HG02588 (cell line): Measurements from ENCODE around the gene NF2.

Source experiments
- ATAC-seq: cut with Tn5 transposase; IDR thresholded peaks from one replicate; pipeline ENCODE4 v1.9.1; 2021; ENCODE audit warnings: mild to moderate bottlenecking, moderate library complexity; ENCODE audit not compliant: unreplicated experiment

The NF2 gene

DNA sequence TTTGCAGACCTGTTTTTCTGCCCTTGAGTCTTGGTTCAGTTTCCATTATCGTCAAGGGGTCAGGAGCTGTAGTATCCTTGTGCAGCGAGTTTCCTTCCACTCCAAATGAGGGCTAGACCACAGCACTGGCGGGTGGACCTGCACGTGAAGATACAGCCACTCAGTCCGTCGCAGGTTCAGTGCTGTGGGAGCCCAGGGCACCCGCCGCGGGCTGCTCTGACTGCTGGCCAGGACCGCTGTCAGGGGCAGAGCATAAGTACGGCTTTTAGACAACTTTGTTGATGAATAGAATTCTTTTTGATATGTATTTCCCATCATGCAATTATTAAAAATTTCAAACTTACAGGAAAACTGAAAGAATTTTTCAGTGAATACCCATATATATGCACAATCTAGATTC lies 56.6 kb downstream of the NF2 start:
- ATAC-seq = no peak

DNA sequence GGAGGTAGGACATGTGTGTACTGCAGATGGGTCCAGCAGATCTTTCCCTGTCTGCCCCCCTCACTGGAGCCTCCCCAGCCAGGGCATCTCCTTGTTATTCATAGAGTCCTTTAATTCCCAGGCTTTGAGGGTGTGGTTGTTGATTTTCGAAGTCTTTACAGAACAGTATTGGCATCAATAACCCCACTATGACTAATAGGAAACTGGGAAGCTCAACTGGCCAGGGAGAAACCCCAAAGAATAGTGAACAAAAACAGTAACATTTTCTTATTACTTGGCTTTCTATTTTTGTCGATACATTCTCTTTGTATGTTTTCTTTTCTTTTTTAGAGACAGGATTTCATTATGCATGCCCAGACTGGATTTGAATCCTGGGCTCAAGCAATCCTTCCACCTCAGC lies 57.9 kb downstream of the NF2 start:
- no peak for ATAC-seq

GRCh38 chr22:29663180-29663821 lies 59.9 kb downstream of the NF2 start:
- ATAC-seq = no peak

GRCh38 chr22:29665486-29665885 lies 62.1 kb downstream of the NF2 start:
- no peak for ATAC-seq

DNA sequence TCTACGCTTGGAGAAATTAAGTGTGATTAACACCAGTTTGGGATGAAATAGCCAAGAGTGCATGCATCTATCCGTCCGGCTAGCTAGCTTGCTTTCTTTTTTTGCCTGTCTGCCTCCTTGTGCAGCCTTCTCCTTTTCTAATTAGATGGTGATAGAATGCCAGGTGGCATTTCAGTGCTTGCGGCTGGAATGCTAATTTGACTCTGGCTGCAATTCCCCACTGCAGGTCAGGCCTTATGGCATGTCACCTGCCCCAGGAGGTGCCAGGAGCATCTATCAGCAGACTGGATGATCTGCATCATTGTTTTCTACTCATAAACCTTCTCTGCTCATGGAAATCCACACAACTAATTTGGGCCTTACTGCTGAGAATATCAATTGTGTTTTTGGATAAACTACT lies 65.2 kb downstream of the NF2 start:
- no peak for ATAC-seq

- no peak for ATAC-seq
Measured at GRCh38 chr22:29670626-29671025, 67.2 kb downstream of the NF2 start.

DNA sequence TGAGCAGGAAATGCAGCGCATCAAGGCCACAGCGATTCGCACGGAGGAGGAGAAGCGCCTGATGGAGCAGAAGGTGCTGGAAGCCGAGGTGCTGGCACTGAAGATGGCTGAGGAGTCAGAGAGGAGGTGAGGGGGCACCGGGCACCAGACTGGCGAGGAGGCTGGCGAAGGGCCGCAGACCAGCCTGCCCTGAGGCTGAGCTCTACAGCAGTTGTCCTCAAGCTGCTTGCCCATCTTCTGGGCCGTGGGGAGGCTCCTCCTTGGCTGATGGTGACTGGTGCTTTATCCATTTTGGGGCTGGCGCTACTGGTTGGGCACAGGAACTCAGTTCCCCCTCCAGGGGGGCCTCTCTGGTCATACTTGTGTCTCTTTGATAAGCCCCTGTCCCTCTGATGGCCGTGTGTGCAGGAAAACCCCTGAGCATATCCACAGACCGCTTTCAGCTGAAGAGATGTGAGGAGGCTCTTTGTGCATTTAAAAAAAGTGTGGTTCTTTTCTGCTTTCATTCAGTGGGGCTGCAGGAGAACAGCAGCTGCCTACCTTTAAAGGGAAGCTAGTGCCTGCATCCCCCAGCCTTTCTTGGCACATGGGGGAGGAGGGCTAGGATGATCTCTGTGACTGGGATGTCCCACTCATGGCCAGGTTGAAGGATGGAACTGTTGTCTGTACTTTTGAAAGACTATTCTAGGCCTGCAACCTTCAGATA lies 70.1 kb downstream of the NF2 start:
- ATAC-seq = no peak

GRCh38 chr22:29674121-29674520 lies 70.7 kb downstream of the NF2 start:
- ATAC-seq = no peak

GRCh38 chr22:29679316-29679715 lies 75.9 kb downstream of the NF2 start:
- ATAC-seq = no peak

- no peak for ATAC-seq
Measured at GRCh38 chr22:29683536-29683935, 80.1 kb downstream of the NF2 start.

DNA sequence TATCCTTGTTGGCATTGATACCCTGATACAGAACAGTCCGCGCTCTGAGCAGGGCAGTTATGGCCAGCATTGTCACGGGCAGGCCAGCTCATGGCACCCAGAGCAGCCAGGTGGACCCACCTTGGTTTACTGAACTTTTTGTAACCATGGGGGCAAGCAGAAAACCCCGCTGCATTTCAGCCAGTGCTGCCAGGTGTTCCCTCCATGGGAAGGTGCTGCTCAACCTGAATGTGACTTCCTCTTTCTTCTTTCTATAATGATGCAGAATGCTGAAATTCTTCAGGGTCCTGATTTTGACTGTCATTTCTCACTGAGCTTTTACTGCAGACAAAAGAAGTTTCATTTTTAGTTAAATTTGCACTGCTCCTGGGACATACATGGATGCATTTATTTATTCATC lies 80.8 kb downstream of the NF2 start:
- ATAC-seq = no peak

DNA sequence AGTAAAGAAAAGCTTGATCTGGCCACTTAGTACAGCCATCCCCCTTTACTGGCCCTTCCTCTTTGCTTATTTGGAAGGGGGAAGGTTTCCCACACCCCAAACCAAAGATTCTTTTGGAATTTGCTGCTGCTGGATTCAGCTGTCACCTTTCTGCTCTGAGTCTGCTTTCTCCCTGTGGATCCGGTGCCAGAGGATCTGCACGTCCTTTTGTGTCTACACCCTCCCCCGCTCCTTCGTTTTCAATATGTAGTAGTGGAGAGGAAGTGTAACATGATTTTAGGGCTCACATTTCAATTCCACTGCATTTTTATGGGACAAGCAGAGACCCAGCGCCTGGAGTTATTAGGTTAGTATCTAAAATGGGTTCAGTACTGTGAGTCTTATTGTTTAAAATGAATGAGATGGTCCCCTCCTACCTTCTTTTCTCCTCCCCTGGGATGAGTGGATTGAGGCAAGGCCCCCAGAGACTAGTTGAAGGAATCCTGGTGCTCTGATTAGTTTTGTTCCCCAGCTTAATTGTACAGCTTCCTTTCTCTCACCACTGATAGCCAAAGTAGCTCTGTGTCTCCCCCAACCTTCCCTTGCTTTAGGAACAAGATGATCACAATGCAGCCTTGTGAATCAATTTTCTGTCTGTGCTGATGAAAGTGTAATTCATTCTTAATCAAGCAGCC lies 85.9 kb downstream of the NF2 start:
- ATAC-seq = no peak

GRCh38 chr22:29689880-29690213 lies 86.4 kb downstream of the NF2 start:
- no peak for ATAC-seq

- ATAC-seq = no peak
Measured at GRCh38 chr22:29690476-29690875, 87.0 kb downstream of the NF2 start.

DNA sequence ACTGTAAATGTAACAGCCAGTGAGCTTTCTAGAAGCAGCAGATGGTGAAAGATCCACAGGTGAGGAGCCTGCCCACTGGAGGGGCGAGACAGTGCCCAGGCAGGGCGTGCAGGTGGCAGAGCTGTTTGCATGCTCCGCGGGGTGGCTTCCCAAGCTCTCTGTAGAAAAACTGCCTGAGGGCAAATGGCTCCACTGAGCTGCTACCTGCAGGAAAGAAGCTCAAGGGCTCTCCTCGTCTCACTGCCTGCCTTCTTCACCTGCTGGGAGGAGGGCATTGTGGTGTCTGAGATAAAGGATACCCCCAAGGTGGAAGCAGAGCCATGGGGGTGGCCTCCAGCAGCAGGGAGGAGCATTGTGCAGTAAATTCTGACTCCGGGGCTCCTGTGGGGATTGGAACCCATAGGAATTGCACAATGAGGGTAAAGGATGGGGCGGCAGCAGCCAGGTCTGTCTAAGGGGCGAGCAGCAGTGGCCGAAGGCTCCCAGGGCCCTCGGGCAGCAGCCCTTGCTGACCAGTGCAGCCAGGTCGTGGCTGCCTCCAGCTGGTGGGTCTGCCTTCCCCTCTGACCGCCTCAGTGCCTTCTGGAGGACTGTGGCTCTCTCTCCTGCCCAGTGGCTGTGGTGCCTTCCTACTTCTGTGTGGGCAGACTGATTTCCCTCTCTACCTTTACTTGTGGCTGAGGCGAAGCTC lies 88.3 kb downstream of the NF2 start:
- no peak for ATAC-seq

GRCh38 chr22:29692327-29692640 lies 88.9 kb downstream of the NF2 start:
- no peak for ATAC-seq

DNA sequence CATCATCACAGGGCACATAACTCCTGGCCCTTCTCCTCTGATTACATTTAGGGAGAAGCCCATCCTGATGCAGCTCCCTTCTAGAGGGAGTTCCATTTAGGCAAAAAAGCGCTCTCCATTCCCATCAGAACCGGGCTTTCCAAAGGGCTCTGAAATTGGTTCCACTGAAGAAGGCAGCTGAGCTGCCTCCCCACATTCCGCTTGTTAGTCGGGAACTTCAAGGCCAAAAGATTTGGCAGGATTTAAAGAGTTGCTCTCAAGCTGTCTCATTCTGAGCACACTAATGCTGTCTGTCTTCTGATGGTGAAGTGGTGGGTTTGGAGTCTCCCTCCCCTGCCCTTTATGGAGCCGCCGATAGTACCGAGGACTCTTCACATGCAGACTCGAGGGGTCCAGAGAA lies 89.7 kb downstream of the NF2 start:
- ATAC-seq = no peak

DNA sequence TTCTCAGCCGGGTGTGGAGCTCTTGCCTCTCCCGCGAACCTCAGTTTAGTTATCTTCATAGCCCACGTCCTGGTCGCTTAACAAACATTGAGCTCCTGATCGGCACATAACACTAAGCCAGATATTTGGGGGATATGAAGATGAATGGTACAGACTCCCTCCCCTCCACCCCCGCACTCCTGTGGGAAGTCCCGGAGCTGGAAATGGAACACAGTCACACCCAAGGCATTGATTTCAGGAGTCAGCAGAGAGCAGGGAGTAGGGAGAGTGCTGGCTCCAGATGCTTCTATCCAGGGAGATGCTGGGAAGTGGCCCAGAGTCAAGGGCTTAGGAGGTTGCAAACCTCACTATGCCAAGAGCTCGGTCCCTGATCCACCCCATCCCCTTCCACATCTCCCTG lies 90.2 kb downstream of the NF2 start:
- ATAC-seq = no peak

- no peak for ATAC-seq
Measured at GRCh38 chr22:29695129-29695926, 91.9 kb downstream of the NF2 start.

DNA sequence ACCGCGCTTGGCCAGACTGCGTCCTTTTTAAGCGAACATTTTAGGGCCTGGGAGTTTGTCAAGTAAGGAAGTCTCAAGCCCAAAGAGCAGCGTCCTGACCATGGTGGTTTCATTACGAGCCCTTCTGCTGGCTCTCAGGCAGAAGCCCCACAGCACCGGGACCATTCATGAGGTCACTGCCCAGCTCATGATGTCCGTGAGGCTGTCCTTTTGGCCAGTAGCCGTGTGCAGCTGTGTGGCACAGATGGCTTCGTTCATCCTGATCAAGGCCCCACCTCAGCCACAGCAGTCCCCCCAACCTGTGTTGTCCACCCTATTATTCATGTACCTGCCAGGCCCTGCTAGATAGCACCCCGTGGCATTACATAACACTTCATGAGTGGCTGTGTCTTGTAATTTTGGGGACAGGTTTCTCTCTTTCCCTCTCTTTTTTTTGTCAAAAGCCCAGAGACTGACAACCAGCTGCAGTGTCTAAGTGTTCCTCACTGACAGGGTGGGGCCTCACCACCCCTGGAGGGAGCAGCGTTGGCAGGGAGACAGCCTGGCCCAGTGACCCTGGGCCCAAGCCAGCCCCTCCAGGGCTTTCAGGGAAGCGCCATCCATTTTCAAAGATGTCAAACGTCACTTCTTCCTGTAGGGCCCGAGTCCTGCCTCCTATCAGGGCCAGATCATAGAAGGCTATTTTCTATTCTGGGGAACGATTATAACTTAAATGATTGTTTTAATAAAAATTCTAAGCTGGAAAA lies 94.6 kb downstream of the NF2 start:
- ATAC-seq = no peak
